Nephron (organoid): ENCODE measurements around the gene GPR137B.
"Not testable (repeated sequence)": the region's sequence is repeated elsewhere in the genome, so short reads cannot be mapped to it uniquely, and the experiment has no call there.

Experiments
- H3K27ac Mint-ChIP-seq, 3 experiments: 2 replicates each; pipeline ENCODE4 v1.8.0; 2020; ENCODE audit warnings: mixed read lengths in 3 of 3, mild to moderate bottlenecking in 2 of 3, moderate library complexity in 1 of 3
- H3K27me3 Mint-ChIP-seq: 2 replicates; pipeline ENCODE4 v1.8.0; 2021; ENCODE audit warnings: low read depth, mild to moderate bottlenecking, moderate library complexity, mixed read lengths
- H3K36me3 Mint-ChIP-seq: 2 replicates; pipeline ENCODE4 v1.8.0; 2020; ENCODE audit warnings: low read depth, mixed read lengths
- H3K4me1 Mint-ChIP-seq: 2 replicates; pipeline ENCODE4 v1.8.0; 2020; ENCODE audit warnings: mixed read lengths
- H3K4me3 Mint-ChIP-seq, 3 experiments: 2 replicates each; pipeline ENCODE4 v1.8.0; 2020; ENCODE audit warnings: mild to moderate bottlenecking in 3 of 3, mixed read lengths in 3 of 3, moderate library complexity in 2 of 3
- H3K9me3 Mint-ChIP-seq: 2 replicates; pipeline ENCODE4 v1.8.0; 2020; ENCODE audit warnings: mixed read lengths
- CTCF ChIP-seq, 3 experiments: fragments of 200-600 bp; sonication (generic); IDR thresholded peaks; one replicate each; pipeline ENCODE4 v1.5.0; 2021; ENCODE audit warnings: antibody characterized with exemption in 3 of 3; ENCODE audit not compliant: unreplicated experiment in 3 of 3

GPR137B gene

GRCh38 chr1:236158719-236159118, 16.4 kb downstream of the GPR137B start:
- H3K27me3 Mint-ChIP-seq, result peaks cover 10% of the 10 kb centered on the region
- H3K36me3 Mint-ChIP-seq, result peaks cover 34% of the 10 kb centered on the region
- TF ChIP-seq CTCF (IDR thresholded peaks at IDR 0.05; ENCODE audit: unreplicated experiment in 3 of 3), result no peak
- peaks cover 18% of the 10 kb centered on the region for H3K9me3 Mint-ChIP-seq
- H3K4me1 Mint-ChIP-seq, result no peaks in the 10 kb centered on the region
- no peak overlapping the region for H3K4me3 Mint-ChIP-seq
- no peak overlapping the region for H3K27ac Mint-ChIP-seq

GRCh38 chr1:236159704-236160539, 17.6 kb downstream of the GPR137B start:
- H3K4me3 Mint-ChIP-seq, result no peak overlapping the region
- no peak for TF ChIP-seq CTCF (IDR thresholded peaks at IDR 0.05; ENCODE audit: unreplicated experiment in 3 of 3)
- H3K9me3 Mint-ChIP-seq, result peaks cover 24% of the 10 kb centered on the region
- peaks cover 10% of the 10 kb centered on the region for H3K27me3 Mint-ChIP-seq
- no peaks in the 10 kb centered on the region for H3K4me1 Mint-ChIP-seq
- peaks cover 45% of the 10 kb centered on the region for H3K36me3 Mint-ChIP-seq
- H3K27ac Mint-ChIP-seq, result peak overlapping the region in 1 of 3 experiments; percentile 91

- peaks cover 24% of the 10 kb centered on the region for H3K9me3 Mint-ChIP-seq
- H3K27me3 Mint-ChIP-seq, result peaks cover 4% of the 10 kb centered on the region
- peak overlapping the region in 1 of 3 experiments; percentile 62 for H3K27ac Mint-ChIP-seq
- peaks cover 49% of the 10 kb centered on the region for H3K36me3 Mint-ChIP-seq
- no peaks in the 10 kb centered on the region for H3K4me1 Mint-ChIP-seq
- H3K4me3 Mint-ChIP-seq, result no peak overlapping the region
- TF ChIP-seq CTCF (IDR thresholded peaks at IDR 0.05; ENCODE audit: unreplicated experiment in 3 of 3), result no peak
Measured at GRCh38 chr1:236160540-236161127, 18.3 kb downstream of the GPR137B start.

GRCh38 chr1:236161230-236161629, 18.9 kb downstream of the GPR137B start:
- peaks cover 49% of the 10 kb centered on the region for H3K36me3 Mint-ChIP-seq
- TF ChIP-seq CTCF (IDR thresholded peaks at IDR 0.05; ENCODE audit: unreplicated experiment in 3 of 3), result no peak
- peaks cover 24% of the 10 kb centered on the region for H3K9me3 Mint-ChIP-seq
- H3K4me1 Mint-ChIP-seq, result no peaks in the 10 kb centered on the region
- H3K4me3 Mint-ChIP-seq, result no peak overlapping the region
- peaks cover 4% of the 10 kb centered on the region for H3K27me3 Mint-ChIP-seq
- H3K27ac Mint-ChIP-seq, result peak overlapping the region in 1 of 3 experiments; percentile 62

- Mint-ChIP-seq H3K36me3 (peaks cover 52% of the 10 kb centered on the region), H3K9me3 (peaks cover 25% of the 10 kb centered on the region)
- H3K27ac Mint-ChIP-seq, H3K4me1 Mint-ChIP-seq, H3K4me3 Mint-ChIP-seq, H3K27me3 Mint-ChIP-seq: not testable (repeated sequence)
Measured at GRCh38 chr1:236161755-236162154, 19.4 kb downstream of the GPR137B start.

- TF ChIP-seq CTCF (IDR thresholded peaks at IDR 0.05; ENCODE audit: unreplicated experiment in 3 of 3), result no peak
- H3K27ac Mint-ChIP-seq, result peak overlapping the region in 1 of 3 experiments; percentile 31
- peaks cover 26% of the 10 kb centered on the region for H3K9me3 Mint-ChIP-seq
- no peak overlapping the region for H3K4me3 Mint-ChIP-seq
- no peaks in the 10 kb centered on the region for H3K4me1 Mint-ChIP-seq
- H3K36me3 Mint-ChIP-seq, result peaks cover 59% of the 10 kb centered on the region
- H3K27me3 Mint-ChIP-seq, result peaks cover 2% of the 10 kb centered on the region
Measured at GRCh38 chr1:236163463-236164153, 21.3 kb downstream of the GPR137B start.
